ENCODE results near the gene CYTH1. TPM values are rescaled to one million over a fixed set of nuclear protein-coding genes. Genes with fewer than 3 reads are reported as not detected.
A peak's percentile ranks its signal among the peaks of the same experiment; 100 is the strongest.

The CYTH1 gene
- total RNA-seq, 6 experiments from 2014 or later = 7.7 to 15.3 (median 10.9) TPM

DNA sequence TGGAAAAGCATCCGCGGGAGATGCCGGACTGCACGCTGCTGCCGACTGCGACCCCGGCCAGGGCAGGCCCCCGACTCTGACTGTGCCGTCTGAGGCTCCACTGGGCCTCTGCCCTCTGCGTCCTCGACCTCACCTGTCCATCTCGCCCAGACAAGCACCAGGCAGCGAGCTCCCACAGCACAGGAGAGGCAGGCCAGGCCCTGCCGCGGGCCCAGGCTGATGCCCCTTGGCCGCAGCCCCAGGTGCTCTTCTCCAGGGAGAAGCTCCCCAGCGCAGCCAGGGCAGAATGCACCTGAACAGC, 106.8 kb downstream of the CYTH1 start:
- Mint-ChIP-seq H3K27me3 (ENCODE audit: insufficient read depth) (peaks cover 6% of the 10 kb centered on the region; the same call in 1 of the 2 replicates), H3K9me3 (no peaks in the 10 kb centered on the region), H3K36me3 (ENCODE audit: low read depth) (peaks cover 15% of the 10 kb centered on the region), H3K4me1 (ENCODE audit: low read depth) (peaks cover 13% of the 10 kb centered on the region), H3K4me3 (no peak overlapping the region), H3K27ac (no peak overlapping the region)
- no peak for DNase-seq
- TF ChIP-seq, protein P1, sequence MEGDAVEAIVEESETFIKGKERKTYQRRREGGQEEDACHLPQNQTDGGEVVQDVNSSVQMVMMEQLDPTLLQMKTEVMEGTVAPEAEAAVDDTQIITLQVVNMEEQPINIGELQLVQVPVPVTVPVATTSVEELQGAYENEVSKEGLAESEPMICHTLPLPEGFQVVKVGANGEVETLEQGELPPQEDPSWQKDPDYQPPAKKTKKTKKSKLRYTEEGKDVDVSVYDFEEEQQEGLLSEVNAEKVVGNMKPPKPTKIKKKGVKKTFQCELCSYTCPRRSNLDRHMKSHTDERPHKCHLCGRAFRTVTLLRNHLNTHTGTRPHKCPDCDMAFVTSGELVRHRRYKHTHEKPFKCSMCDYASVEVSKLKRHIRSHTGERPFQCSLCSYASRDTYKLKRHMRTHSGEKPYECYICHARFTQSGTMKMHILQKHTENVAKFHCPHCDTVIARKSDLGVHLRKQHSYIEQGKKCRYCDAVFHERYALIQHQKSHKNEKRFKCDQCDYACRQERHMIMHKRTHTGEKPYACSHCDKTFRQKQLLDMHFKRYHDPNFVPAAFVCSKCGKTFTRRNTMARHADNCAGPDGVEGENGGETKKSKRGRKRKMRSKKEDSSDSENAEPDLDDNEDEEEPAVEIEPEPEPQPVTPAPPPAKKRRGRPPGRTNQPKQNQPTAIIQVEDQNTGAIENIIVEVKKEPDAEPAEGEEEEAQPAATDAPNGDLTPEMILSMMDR (IDR thresholded peaks at IDR 0.05) = no peak

DNA sequence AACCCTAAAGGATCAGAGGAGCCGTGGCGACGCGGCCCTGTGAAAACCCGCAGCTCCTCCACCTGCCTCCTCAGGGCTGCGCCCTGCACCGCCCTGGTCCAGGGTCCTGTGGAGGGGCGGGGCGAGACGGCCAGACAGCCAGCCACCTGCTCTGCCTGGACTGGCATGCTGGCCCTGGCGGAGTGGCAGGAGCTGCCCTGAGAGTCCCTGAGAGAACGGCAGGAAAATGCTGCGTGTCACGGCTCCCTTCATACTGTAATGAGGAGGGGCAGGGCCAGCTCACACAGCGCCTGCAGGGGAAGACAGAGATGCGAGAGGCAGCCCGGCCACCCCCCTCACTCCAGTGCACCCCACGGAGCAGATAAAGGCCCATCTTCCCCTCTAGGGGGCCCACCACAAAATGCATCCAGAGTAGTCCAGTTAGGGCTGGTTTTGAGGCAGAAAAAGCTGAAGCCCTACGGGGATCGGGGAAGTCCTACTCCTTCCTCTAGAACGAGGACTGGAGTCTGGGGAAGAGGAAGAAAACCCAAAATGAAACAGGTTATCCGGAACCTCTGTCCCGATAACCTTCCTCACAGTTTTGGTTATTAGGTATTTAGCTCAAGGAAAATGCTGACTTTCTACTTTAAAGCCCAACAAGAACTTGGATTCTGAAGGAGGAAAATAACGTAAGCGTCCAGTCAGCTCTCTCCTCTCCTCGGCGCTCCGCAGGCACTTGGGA, 107.3 kb downstream of the CYTH1 start:
- H3K4me3 Mint-ChIP-seq = no peak overlapping the region
- no peaks in the 10 kb centered on the region for H3K9me3 Mint-ChIP-seq
- peaks cover 6% of the 10 kb centered on the region; the same call in 1 of the 2 replicates for H3K27me3 Mint-ChIP-seq (ENCODE audit: insufficient read depth)
- H3K36me3 Mint-ChIP-seq (ENCODE audit: low read depth) = peaks cover 15% of the 10 kb centered on the region
- DNase-seq = no peak
- H3K4me1 Mint-ChIP-seq (ENCODE audit: low read depth) = peaks cover 11% of the 10 kb centered on the region; the same call in 1 of the 2 replicates
- TF ChIP-seq, protein P1 (IDR thresholded peaks at IDR 0.05) = peak; percentile 20
- no peak overlapping the region for H3K27ac Mint-ChIP-seq

DNA sequence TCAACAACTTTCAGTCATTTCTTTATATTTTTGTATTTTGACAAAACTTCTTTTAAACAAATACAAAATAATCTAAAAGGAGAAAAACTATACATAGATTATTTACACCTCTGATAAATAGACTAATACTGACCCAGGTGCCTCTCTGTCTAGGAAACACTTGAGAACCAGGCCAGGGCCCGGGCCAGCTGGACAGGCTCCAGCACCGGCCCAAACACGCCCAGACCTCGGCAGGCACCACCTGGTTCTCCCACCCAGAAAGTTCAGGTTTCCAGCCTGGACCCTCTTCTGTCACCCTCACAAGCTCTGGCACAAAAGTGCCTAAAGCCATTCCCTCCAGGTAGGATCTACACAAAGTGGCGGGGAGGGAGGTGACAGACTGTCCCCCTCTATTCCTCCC, 107.9 kb downstream of the CYTH1 start:
- TF ChIP-seq, protein P1 (IDR thresholded peaks at IDR 0.05) = no peak
- Mint-ChIP-seq H3K9me3 (no peaks in the 10 kb centered on the region), H3K4me1 (ENCODE audit: low read depth) (peaks cover 11% of the 10 kb centered on the region; the same call in 1 of the 2 replicates), H3K4me3 (no peak overlapping the region), H3K27me3 (ENCODE audit: insufficient read depth) (peaks cover 6% of the 10 kb centered on the region; the same call in 1 of the 2 replicates), H3K36me3 (ENCODE audit: low read depth) (peaks cover 14% of the 10 kb centered on the region), H3K27ac (no peak overlapping the region)
- no peak for DNase-seq

DNA sequence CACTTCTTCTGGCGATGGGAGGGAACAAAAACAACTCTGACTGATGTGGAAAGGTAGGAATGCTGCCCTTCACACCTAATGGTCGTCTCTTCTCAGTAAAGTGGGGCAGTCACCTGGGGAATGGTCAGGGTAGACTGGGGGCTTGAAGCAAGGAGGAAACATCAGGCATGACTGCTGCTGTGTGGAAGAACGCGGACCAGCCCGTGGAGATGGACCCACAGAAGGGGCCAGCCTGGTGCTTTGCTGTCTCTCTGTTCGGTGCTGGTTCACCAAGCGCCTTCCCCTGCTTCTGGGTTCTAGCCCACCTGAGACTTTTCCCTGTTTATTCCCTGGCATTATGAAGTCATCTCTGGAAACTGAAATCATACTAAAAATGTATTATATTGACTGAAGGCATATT, 108.7 kb downstream of the CYTH1 start:
- Mint-ChIP-seq H3K27me3 (ENCODE audit: insufficient read depth) (peaks cover 6% of the 10 kb centered on the region; the same call in 1 of the 2 replicates), H3K9me3 (no peaks in the 10 kb centered on the region), H3K4me3 (no peak overlapping the region), H3K27ac (no peak overlapping the region), H3K4me1 (ENCODE audit: low read depth) (peaks cover 11% of the 10 kb centered on the region; the same call in 1 of the 2 replicates), H3K36me3 (ENCODE audit: low read depth) (peaks cover 8% of the 10 kb centered on the region)
- no peak for DNase-seq
- TF ChIP-seq, protein P1 (IDR thresholded peaks at IDR 0.05) = no peak

DNA sequence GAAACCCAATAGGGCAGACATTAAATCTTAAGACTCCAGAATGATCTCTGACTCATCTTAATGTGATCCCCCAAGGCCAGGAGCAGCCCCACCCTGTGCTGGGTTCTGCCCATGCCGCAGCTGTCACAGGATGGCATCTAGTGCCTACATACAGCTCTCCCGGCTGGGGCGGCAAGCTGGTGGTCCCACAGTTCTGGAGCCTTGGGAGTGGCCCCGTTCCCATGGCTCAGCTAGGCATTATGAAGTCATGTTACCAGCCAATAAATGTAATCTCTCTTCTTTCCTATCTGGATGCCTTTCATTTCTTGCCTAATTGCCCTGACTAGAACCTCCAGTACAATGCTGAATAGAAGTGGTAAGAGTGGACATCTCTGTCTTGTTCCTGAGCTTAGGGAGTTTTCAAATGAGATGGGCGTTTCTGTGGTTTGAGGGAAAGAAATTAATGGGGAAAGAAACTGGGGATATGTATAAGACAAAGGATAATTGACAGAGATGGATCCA, 109.2 kb downstream of the CYTH1 start:
- DNase-seq = no peak
- Mint-ChIP-seq H3K36me3 (ENCODE audit: low read depth) (peaks cover 5% of the 10 kb centered on the region), H3K27ac (no peak overlapping the region), H3K4me1 (ENCODE audit: low read depth) (peaks cover 11% of the 10 kb centered on the region; the same call in 1 of the 2 replicates), H3K9me3 (no peaks in the 10 kb centered on the region), H3K4me3 (no peak overlapping the region), H3K27me3 (ENCODE audit: insufficient read depth) (peaks cover 6% of the 10 kb centered on the region; the same call in 1 of the 2 replicates)
- TF ChIP-seq, protein P1 (IDR thresholded peaks at IDR 0.05) = no peak
